Stimulated activated CD4-positive, alpha-beta T cell treated with anti-CD3 and anti-CD28 coated beads, Interleukin-15, amount 100 ng/mL, for 1 hour (primary cell): Measurements from ENCODE around the gene EDN2.

Experiments
- DNase-seq, 2 donors: peaks; one replicate each; pipeline ENCODE4 v3.0.0-alpha.2; 2020; ENCODE audit warnings: low read depth in 1 of 2, low spot score in 1 of 2

EDN2 gene

GRCh38 chr1:41483960-41484401, 502 bp downstream of the EDN2 start:
- DNase-seq, result no peak

DNA sequence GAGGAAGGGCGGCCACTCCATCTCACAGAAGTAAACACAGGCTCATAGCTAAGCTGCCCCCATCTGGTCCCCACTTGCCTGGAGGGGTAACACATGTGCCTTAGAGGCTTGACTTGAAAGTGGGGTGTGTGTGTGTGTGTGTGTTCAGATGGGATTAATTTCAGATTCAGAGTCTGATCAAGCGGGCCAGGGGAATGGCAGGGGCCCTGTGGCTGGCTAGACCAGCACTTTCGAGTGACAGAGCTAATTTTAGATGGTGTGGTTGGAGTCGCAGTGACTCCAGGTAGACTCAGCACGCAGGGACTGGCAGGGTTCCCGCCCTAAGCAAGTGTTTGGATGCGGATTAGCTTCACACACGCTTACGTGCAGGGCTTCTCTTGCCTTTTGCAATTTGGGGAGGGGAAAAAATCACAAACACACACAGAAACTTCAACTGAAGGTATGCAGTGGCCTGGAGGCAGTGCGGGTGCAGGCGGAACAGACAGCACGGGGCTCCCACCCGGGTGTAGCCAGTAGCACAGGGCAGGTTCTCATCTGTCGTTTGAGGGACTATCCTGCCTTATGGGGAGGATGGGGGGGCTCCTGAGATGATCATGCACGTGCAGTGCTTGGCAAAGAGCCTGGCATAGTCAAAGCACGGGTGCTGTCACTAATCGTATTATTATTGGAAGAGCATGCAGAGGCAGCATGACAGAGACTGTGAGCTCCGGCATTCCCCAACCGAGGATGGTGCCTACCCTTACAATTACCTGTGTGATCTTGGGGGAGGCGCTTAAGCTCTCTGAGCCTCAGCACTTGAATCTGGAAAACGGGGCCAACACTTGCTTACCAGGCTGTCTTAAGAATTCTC, 1.3 kb downstream of the EDN2 start:
- no peak for DNase-seq

DNA sequence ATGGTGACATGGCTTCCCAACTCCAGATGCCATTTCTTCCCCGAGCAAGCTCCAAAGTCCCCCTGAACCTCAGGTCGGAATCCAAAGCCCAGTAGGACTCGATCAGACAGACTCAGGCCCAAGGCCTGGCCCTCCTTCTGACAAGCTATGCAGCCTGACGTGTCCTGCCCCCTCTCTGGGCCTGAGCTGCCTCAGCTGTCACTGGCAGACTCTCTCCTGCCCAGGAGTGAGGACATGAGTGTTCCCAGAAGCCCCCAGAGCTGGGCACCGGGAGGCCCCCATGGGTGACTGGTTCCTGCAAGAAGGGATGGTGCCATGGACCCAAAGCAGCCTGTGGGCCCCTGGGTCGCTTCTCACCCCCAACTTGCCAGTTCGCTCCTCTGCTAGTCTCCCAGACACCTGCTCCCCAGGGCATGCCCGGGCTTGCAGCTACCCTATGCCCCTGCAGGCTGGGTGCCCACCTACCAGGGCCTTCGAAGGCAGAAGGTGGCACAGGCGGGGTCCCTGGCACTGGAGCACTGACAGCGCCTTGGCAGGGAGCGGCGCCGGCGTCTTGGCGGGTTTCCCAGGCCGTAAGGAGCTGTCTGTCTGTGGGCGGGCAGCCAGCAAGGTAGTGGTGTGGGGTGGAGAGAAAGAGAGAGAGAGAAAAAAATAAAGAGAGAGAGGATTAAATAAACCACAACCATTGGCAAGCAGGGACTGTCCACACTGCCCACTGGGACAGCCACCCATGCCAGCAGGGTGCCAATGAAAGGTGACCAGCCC, 2.3 kb downstream of the EDN2 start:
- DNase-seq, result no peak

DNA sequence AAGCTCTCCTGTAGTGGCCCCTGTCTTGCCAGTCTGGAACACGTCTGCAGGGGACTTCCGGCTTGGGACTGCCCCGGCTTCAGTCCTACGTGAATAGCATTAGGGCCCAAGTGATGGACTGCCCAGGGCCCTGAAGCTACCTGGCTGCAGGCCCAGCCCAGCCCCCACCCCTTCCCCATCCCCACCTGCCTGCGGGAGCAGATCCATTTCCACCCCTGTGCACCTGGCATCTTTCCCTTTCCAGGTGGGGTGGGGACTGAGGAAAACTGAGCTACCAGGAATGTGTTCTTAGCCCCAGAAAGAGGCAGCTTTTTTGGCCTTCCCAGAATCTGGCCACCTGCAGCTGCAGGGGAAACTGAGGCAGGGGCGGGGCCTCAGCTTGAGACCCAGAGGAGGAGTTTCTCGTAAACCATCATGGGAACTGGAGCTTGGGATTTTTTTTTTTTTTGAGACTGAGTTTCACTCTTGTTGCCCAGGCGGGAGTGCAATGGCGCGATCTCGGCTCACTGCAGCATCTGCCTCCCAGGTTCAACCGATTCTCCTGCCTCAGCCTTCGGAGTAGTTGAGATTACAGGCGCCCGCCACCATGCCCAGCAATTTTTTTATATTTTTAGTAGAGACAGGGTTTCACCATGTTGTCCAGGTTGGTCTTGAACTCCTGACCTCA, 3.2 kb downstream of the EDN2 start:
- DNase-seq, result no peak

DNA sequence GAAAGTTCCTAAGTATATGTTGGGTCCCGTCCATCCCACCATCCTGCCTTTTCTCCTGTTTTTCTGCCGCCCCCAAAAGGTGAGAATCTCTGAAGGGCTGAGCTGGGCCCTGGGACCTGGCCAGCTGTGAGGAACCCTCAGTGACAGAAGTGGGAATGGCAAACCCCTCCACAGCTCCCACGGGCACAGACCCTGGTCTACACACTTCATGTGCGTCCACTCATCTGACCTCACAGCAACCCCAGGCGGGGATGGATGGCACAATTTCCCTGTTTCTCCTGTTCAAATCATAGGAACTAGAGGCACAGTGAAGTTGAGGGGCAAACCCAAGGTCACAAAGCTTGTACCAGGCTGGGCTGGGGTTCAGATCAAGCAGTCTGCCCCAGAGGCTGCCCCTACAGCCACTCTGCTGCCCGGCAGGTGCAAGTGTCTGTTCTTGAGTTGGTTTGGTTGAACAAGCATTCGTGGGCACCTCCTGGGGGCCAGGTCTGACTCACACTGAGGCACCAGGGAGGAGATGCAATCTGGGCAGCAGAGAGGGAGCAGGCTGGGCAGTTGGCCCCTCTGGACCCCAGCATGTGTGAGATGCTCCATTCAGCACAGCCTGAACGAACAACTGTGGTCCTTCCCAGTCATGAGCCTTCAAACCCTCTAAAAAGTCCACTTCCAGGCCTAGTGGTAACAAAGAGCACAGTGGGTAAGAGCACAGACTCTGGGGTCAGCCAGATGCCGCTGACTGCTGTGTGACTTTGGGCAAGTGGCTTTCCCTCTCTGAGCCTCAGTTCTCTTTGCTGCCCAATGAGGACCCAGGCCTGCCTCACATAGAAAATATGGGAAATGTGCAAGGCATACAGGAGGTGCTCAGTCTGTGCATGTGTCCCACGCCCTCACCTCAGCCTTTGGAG, 4.0 kb downstream of the EDN2 start:
- no peak for DNase-seq

DNA sequence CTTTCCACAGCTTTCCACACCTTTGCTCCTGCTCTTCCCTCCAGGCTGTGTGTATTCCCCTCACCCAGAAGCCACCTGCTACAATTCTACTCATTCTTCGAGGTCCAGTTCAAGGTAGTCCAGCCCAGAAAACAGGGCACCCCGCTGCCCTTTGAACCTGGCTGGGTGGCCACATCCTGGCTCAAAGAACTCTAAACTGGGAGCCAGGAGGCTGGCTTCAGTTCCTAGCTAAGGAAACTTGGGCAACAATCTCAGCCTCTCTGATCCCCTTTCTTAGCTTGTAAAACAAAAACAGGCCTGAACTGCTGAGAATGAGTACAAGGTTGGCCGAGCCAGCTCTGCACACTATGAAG, 4.7 kb downstream of the EDN2 start:
- no peak for DNase-seq

- DNase-seq, result no peak
These were observed 5.3 kb downstream of the EDN2 start for GRCh38 chr1:41479000-41479807.

- DNase-seq, result no peak
These were observed 6.2 kb downstream of the EDN2 start for GRCh38 chr1:41478118-41478748.

GRCh38 chr1:41476807-41477361, 7.6 kb downstream of the EDN2 start:
- DNase-seq, result no peak

- no peak for DNase-seq
These were observed 8.5 kb downstream of the EDN2 start for GRCh38 chr1:41475859-41476567.

DNA sequence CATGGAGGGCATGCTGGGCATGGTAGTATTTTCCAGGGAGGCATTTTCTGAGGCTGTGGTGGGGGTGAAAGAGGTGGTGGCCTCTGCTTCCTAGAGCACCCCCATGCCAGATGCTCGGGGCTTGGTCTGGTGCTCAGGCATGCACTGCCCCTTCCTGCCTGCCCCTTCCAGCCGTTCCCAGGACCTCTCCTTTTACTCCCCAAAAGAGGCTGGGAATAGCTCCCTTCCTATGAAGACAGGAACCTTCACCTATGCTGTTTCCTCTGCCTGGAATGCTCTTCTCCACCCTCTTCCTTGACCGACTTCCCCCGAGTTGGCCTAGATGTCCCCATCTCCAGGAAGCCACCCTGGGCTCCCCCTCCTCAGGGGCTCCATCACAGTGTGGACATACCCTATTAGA, 9.1 kb downstream of the EDN2 start:
- DNase-seq, result no peak

DNA sequence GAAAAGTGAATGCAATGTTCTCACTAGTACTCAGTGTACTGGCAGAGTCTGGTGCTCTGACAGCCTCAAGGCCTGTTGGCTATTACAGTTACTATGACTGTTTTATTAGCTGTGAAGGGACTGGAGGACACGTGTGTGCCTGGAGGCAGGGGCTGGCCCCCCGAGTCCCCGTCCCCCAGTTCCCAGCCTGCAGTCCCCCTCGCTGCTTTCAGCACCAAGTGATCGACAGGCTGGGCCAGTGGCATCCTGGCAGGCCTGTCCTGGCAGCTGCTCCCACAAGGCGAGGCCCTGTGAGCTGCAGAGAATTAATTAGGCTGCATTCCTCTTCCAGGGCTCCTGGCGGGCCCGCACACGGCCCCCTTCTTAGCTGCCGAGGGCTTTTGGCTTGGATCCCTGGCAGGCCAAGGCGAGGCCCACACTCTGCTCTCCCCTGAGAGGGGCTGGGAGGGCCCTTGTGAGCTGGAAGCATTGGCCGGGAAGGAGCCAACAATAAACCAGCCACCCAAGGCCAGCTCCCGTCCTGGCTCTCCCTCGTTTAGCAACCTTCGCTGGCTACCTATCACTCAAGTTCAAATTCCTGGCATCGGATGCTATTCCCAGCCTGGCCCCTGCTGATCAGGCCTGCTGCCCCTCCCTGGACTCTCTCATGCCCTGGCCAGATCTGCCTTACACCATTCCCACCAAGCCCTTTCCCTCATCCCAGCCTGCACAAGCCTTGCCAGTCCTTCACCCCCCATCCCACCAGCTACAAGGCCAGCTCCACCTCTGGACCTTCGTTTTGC, 9.8 kb downstream of the EDN2 start:
- no peak for DNase-seq

DNA sequence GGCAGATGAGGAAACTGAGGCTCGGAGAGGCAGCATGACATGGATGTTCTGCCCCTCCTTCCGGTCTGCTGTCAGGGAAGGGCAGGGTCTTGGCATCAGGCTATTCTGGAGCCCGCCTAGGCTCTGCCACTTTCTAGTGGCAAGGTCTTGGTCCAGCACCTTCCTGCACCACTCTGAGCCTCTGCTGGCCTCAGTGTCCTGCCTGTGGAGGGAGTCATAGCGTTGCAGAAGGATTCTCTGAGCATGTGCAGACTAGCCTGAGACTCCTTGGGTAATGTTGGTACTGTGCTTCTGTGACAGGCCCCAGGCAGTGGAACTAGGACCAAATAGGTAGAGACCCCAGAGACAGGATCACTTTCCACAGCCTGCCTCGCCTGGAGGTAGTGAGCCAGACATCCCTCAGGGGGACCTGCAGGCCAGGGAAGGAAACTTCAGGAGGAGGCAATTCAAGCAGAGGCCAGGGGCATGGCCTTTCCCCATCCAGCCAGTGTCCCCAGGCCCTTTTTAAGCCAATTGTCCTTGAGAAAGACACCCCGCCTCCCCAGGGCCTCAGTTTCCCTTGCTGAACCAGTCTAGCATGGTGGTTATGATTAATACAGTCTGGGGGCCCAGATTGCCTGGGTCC, 10.6 kb downstream of the EDN2 start:
- no peak for DNase-seq

GRCh38 chr1:41471658-41472057, 12.8 kb downstream of the EDN2 start:
- DNase-seq, result no peak

GRCh38 chr1:41469706-41470105, 14.8 kb downstream of the EDN2 start:
- no peak for DNase-seq

DNA sequence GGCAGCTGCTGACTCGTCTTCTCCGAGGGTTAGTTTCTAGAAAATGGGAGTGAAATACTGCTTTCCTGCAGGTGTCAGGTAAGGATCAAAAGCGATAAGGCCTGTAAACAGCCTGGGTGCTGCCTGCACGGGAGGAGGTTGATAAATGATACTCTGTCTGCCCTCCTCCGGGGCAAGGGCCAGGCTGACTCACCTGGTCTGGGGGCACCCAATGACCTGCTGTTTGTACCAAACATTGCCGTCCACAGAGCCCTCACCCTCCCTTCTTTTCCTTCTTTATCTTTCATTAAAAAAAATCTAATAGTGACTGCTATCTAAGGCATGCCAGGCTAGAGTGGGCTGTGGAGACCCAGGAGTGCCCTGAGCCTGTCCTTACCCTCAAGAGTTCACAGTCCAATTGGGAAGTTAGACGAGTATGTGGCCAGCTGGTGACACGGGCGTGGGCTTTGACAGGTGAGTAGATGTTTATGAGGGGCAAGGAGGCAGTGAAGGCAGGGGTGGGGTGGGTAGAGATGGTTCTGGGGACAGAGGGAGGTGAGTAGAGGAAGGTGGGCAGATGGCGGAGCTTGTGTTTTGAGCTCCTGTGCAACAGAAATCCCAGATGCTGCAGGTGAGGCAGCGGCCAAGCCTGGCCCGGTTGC, 16.2 kb downstream of the EDN2 start:
- DNase-seq, result no peak

DNA sequence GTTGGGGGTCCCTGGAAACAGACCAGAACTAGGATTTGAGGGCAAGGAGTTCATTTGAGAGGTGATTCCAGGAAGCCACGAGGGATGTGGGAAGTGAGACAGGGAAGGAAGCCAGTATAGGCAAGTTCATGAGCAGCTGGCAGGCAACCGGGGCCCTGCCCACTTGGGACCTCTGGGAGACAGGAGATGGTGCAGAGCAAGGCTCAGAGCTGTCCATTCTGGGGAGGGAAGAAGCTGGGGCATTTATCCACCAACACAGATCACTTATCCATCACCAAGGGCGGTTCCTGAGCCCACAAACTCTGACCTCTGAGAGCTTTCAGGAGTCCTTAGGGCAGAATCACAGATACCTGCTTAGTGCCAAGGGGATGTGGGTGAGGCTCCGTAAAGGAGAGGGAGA, 16.8 kb downstream of the EDN2 start:
- no peak for DNase-seq
